HepG2 (cell line): ENCODE data around the gene GCN1. TPM values are rescaled to one million over a fixed set of nuclear protein-coding genes. Genes with fewer than 3 reads are reported as not detected.
A peak's percentile ranks its signal among the peaks of the same experiment; 100 is the strongest.

Experiments used
- ATAC-seq: fragments of 200-7000 bp; cut with Tn5 transposase; 3 replicates; pipeline ENCODE4 v1.9.1; 2020; ENCODE audit warnings: mild to moderate bottlenecking, moderate library complexity
- BruUV-seq: library from RNA; stranded (reverse); fragments of 400-500 nt; replicated peaks from 2 replicates; lab custom pipeline; 2021; lab: Mats Ljungman, UMichigan
- CTCF ChIA-PET: fragments of 300-600 bp; formaldehyde crosslinking; extraction: SDS; loops from one replicate; lab custom pipeline; 2021; ENCODE audit warnings: low total read pairs, inconsistent platforms, low intra/inter-chr PET ratio; lab: Yijun Ruan, JAX
- POLR2A ChIA-PET: fragments of 350-600 bp; sonication (Branson Sonifier 250); formaldehyde crosslinking; loops from one replicate; lab custom pipeline; 2020; ENCODE audit warnings: antibody characterized with exemption, inconsistent platforms; lab: Yijun Ruan, JAX
- DNase-seq: peaks from one replicate; pipeline ENCODE4 v3.0.0-alpha.2; 2015; ENCODE audit warnings: low spot score
- FAIRE-seq: peaks from 3 replicates; lab custom pipeline; 2011; peaks lifted over from hg19 to GRCh38; lab: Jason Lieb, UNC
- H2AFZ ChIP-seq: one replicate; pipeline ENCODE4 v1.6.1; 2011; ENCODE audit warnings: low read length, inconsistent platforms
- H3K27ac ChIP-seq: fragments of 300-600 bp; 3 replicates; pipeline ENCODE4 v1.8.0; 2011; ENCODE audit warnings: mixed run types, mild to moderate bottlenecking, mixed read lengths, low read length, inconsistent platforms; ENCODE audit not compliant: insufficient read depth; ENCODE audit errors: extremely low read length
- H3K27me3 ChIP-seq, 2 experiments: fragments of 200-600 bp in 1 of 2; 2 replicates in 1 of 2; 3 replicates in 1 of 2; pipeline versions ENCODE4 v1.6.0 to v1.8.0; 2011; ENCODE audit warnings: low read length in 2 of 2, mild to moderate bottlenecking in 2 of 2, moderate library complexity in 2 of 2, inconsistent platforms in 1 of 2; ENCODE audit not compliant: insufficient read depth in 2 of 2, control insufficient read depth in 1 of 2
- H3K36me3 ChIP-seq, 2 experiments: fragments of 200-600 bp in 1 of 2; replicated peaks in 1 of 2; 2 replicates in 1 of 2; 3 replicates in 1 of 2; pipeline versions ENCODE4 v1.5.1 to v1.8.0; 2011; ENCODE audit warnings: low read length in 2 of 2, inconsistent platforms in 1 of 2; ENCODE audit not compliant: insufficient read depth in 2 of 2, control insufficient read depth in 1 of 2
- H3K4me1 ChIP-seq: 2 replicates; pipeline ENCODE4 v1.5.1; 2012; ENCODE audit warnings: low read length, inconsistent platforms; ENCODE audit not compliant: insufficient read depth
- H3K4me2 ChIP-seq: 2 replicates; pipeline ENCODE4 v1.6.0; 2011; ENCODE audit warnings: low read depth, low read length, inconsistent platforms
- H3K4me3 ChIP-seq, 3 experiments: fragments of 200-600 bp in 1 of 3; sonication (generic), shearing (Covaris generic) in 1 of 3; replicated peaks in 1 of 3; 2 replicates each; pipeline ENCODE4 v1.5.1; 2011 to 2016; ENCODE audit warnings: low read length in 3 of 3, inconsistent platforms in 2 of 3, low read depth in 2 of 3, mild to moderate bottlenecking in 2 of 3, control low read depth in 1 of 3, mixed read lengths in 1 of 3; ENCODE audit not compliant: insufficient read depth in 1 of 3
- H3K79me2 ChIP-seq: one replicate; pipeline ENCODE4 v1.6.1; 2011; ENCODE audit warnings: low read length, inconsistent platforms; ENCODE audit not compliant: insufficient read depth
- H3K9ac ChIP-seq: 2 replicates; pipeline ENCODE4 v1.6.0; 2011; ENCODE audit warnings: mild to moderate bottlenecking, low read depth, low read length, inconsistent platforms; ENCODE audit not compliant: insufficient read depth
- H3K9me3 ChIP-seq: 2 replicates; pipeline ENCODE4 v1.5.1; 2012; ENCODE audit warnings: mild to moderate bottlenecking, low read length
- H4K20me1 ChIP-seq: 2 replicates; pipeline ENCODE4 v1.6.0; 2011; ENCODE audit warnings: inconsistent platforms, mild to moderate bottlenecking, low read length, moderate library complexity; ENCODE audit not compliant: insufficient read depth
- AGO2 ChIP-seq: fragments of 200-400 bp; formaldehyde crosslinking; optimal IDR thresholded peaks from 2 replicates; pipeline ENCODE3; 2017; ENCODE audit warnings: mild to moderate bottlenecking, low read depth, low read length, moderate library complexity
- NR2F1 ChIP-seq, 2 experiments: fragments of 450-650 bp in 1 of 2; formaldehyde crosslinking in 1 of 2; IDR thresholded peaks; 2 replicates each; pipeline versions ENCODE4 v1.5.0 to v1.6.1; 2016 to 2020; ENCODE audit warnings: mild to moderate bottlenecking in 1 of 2, missing compliant biosample characterization in 1 of 2, missing genetic modification reagents in 1 of 2, moderate library complexity in 1 of 2
- PRMT3 ChIP-seq: sonication (generic); formaldehyde crosslinking; IDR thresholded peaks from 2 replicates; pipeline ENCODE4 v1.8.1; 2022; ENCODE audit warnings: low read depth, mild to moderate bottlenecking, moderate library complexity, missing genetic modification reagents, borderline replicate concordance
- SYNCRIP ChIP-seq: fragments of 200-400 bp; formaldehyde crosslinking; IDR thresholded peaks from 2 replicates; pipeline ENCODE4 v1.6.1; 2018; ENCODE audit warnings: mild to moderate bottlenecking, low read depth, low read length; ENCODE audit not compliant: insufficient read depth
- ZNF335 ChIP-seq: sonication (generic); formaldehyde crosslinking; IDR thresholded peaks from 2 replicates; pipeline ENCODE4 v1.4.0; 2020; ENCODE audit warnings: missing genetic modification reagents
- ZSCAN25 ChIP-seq: sonication (generic); formaldehyde crosslinking; IDR thresholded peaks from 2 replicates; pipeline ENCODE4 v1.8.0; 2022; ENCODE audit warnings: mild to moderate bottlenecking, missing genetic modification reagents
- WGBS: methylation state at CpG from one replicate; pipeline ENCODE4 v1.1.6; 2017; ENCODE audit warnings: low lambda C conversion rate; 5-methylcytosine and 5-hydroxymethylcytosine counted together
- in situ Hi-C: cut with HindIII; loops from 2 replicates; pipeline ENCODE4 v1.10.0; 2017; ENCODE audit warnings: low pct_unique_long_range_greater_than_20kb; ENCODE audit not compliant: extremely low pct_ligation_motif_present
- intact Hi-C: fragments of 100-400 bp; cut with micrococcal nuclease; formaldehyde crosslinking; loops from one replicate; pipeline ENCODE4 v1.10.0; 2022; ENCODE audit not compliant: unreplicated experiment
- polyA plus RNA-seq, 8 experiments: library from polyadenylated mRNA; depleted of rRNA in 3 of 8; stranded (reverse) in 7 of 8; unstranded in 1 of 8; fragments of >200 nt; fragmentation: Illumina TruSeq in 4 of 8; extraction: Trizol in 4 of 8; gene quantifications; 2 replicates each; pipeline versions ENCODE4 v1.2.1 to v1.2.3, GENCODE V29; 2011 to 2016; ENCODE audit warnings: low read depth in 4 of 8, missing spikeins in 1 of 8, mixed read lengths in 1 of 8; ENCODE audit not compliant: insufficient read depth in 1 of 8
- total RNA-seq, 5 experiments: library from RNA; depleted of rRNA; stranded (reverse); fragments of >200 nt; fragmentation: Illumina TruSeq; extraction: Trizol; gene quantifications; 2 replicates each; pipeline ENCODE4 v1.2.3, GENCODE V29; 2016; ENCODE audit warnings: low read depth in 1 of 5

The GCN1 gene
- total and polyA plus RNA-seq, 2 of the 13 experiments (the other 11 are each of a cell fraction or from before 2014, with no cell fraction given): 58.2 to 83.0 TPM

DNA sequence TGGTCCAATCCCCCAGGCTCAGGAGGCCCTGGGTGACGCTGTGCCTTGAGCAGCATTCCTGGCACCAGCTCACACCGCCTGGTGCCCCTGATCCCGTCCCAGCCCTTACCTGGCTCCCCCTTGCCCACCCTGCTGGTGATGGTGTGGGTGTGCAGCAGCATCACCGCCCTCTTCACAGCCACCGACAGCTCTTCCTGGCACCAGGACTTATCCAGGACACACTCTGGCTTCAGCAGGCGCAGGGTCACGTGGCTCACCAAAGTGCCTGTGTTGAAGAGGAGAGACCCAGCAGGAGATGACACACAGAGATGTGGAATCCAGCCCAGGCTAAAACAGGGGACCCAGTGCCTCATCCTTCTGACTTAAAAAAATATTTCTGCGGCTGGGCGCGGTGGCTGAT is 36.2 kb downstream of the GCN1 start:
- peaks cover 79 to 97% of the 10 kb centered on the region in 2 experiments for H3K36me3 ChIP-seq
- FAIRE-seq: no peak

DNA sequence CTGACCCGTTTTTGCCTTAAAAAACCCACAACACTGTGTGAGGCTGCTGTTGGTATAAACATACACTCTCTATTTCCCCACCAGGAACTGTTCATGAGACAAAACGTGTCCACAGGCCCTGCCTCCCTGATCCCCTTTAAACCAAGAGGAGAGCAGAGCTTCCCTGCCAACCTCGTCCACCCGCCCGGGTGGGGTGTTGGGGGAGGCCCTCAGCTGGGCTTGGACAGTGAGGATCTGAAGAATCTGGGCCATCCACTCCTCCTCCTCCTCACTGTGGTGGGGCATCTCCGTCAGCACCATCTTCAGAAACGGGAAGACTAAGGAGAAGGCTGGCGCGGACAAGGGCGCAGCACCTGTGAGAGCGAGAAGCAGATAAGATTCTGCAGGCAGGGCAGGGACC is 36.8 kb downstream of the GCN1 start:
- TF ChIP-seq NR2F1 (CRISPR knock-in tag; IDR thresholded peaks at IDR 0.05) (no peak), ZNF335 (CRISPR knock-in tag) (no peak), SYNCRIP (no peak), PRMT3 (CRISPR knock-in tag) (no peak)
- no peak for DNase-seq
- no peaks in the 10 kb centered on the region for H4K20me1 ChIP-seq
- WGBS: 96% methylated on average over 11 of the region's 11 CpGs
- no peaks in the 10 kb centered on the region for H3K79me2 ChIP-seq
- H3K36me3 ChIP-seq: peaks cover 74 to 97% of the 10 kb centered on the region in 2 experiments
- H3K27ac ChIP-seq: no peak overlapping the region
- no peak overlapping the region for H3K4me3 ChIP-seq
- intact Hi-C loops (no loop called here), in situ Hi-C loops (no loop called here)
- ChIA-PET CTCF (no interaction called here), POLR2A (no interaction called here)
- ATAC-seq: no peak
- H3K9me3 ChIP-seq: no peaks in the 10 kb centered on the region
- no peaks in the 10 kb centered on the region for H3K27me3 ChIP-seq
- H2AFZ ChIP-seq: no peak overlapping the region
- no peak for FAIRE-seq
- peaks cover 9% of the 10 kb centered on the region; the same call in 1 of the 2 replicates for H3K4me1 ChIP-seq
- no TSS peak for BruUV-seq
- H3K4me2 ChIP-seq: no peak overlapping the region
- no peak overlapping the region for H3K9ac ChIP-seq

More for the DNA sequence above, 36.2 kb downstream of the GCN1 start:
- POLR2A ChIA-PET: interaction anchor here (0.9 kb wide), 1 partner anchor 43 kb away, joined by 3 read pairs; the partner anchor contains the start of gene RPLP0
- H4K20me1 ChIP-seq: no peaks in the 10 kb centered on the region
- H3K4me3 ChIP-seq: no peak overlapping the region
- BruUV-seq: no TSS peak
- peaks cover 9% of the 10 kb centered on the region; the same call in 1 of the 2 replicates for H3K4me1 ChIP-seq
- DNase-seq: no peak
- no peak overlapping the region for H3K4me2 ChIP-seq
- TF ChIP-seq AGO2: peak; percentile 68
- no peak for TF ChIP-seq ZSCAN25 (CRISPR knock-in tag)
- TF ChIP-seq, all 625 proteins: peak for 1
- in situ Hi-C loops (no loop called here), intact Hi-C loops (no loop called here)
- 100% methylated on average over 10 of the region's 10 CpGs for WGBS
- no peaks in the 10 kb centered on the region for H3K27me3 ChIP-seq
- H3K79me2 ChIP-seq: no peaks in the 10 kb centered on the region
- ATAC-seq: peak; percentile 13; the same call in 1 of the 3 replicates
- H3K27ac ChIP-seq: no peak overlapping the region
- H3K9ac ChIP-seq: no peak overlapping the region
- H2AFZ ChIP-seq: no peak overlapping the region
- CTCF ChIA-PET: no interaction called here
- H3K9me3 ChIP-seq: no peaks in the 10 kb centered on the region
